Lower leg skin (tissue), 3 donors: ENCODE results near the gene CAPN10.

Experiments
- CTCF ChIP-seq, 3 donors: fragments of 450-650 bp; IDR thresholded peaks; one replicate each; pipeline ENCODE4 v1.5.1; 2016; ENCODE audit warnings: antibody characterized with exemption in 3 of 3, mild to moderate bottlenecking in 3 of 3, moderate library complexity in 2 of 3
- POLR2A ChIP-seq, 2 donors: fragments of 450-650 bp; IDR thresholded peaks; one replicate each; pipeline ENCODE4 v1.6.1; 2016 to 2017; ENCODE audit warnings: antibody characterized with exemption in 2 of 2, mild to moderate bottlenecking in 1 of 2, moderate library complexity in 1 of 2

DNA sequence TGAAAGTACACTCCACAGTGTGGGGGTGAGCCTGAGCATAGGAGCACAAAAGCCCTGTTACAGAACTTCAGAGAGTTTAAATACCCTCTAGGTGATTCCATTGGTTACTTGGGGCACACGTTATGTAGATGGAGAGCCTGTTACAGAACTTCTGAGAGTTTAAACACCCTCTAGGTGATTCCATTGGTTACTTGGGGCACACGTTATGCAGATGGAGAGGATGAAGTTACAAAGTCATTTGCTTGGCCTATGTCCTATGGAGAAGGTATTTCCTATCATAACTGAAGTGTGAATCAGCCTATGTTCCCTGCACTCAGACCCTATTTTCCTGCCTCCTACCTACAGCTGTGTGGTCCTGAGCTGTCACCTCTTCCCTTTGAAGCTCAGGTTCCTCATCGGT is 3.8 kb upstream of the CAPN10 start:
- TF ChIP-seq CTCF (IDR thresholded peaks at IDR 0.05), result no peak
- TF ChIP-seq POLR2A (IDR thresholded peaks at IDR 0.05), result no peak
